WTC11 (cell line): ENCODE data around the gene NIPA2.

ENCODE experiments used
- CREB1 ChIP-seq: sonication (generic); formaldehyde crosslinking; IDR thresholded peaks from 2 replicates; pipeline ENCODE4 v1.8.0; 2023; ENCODE audit warnings: mild to moderate bottlenecking, missing genetic modification reagents
- E2F4 ChIP-seq: sonication (generic); formaldehyde crosslinking; IDR thresholded peaks from 2 replicates; pipeline ENCODE4 v1.8.1; 2022; ENCODE audit warnings: low read depth, mild to moderate bottlenecking, moderate library complexity, missing genetic modification reagents, borderline replicate concordance
- SP1 ChIP-seq: sonication (generic); formaldehyde crosslinking; conservative IDR thresholded peaks from 2 replicates; pipeline ENCODE4 v1.8.1; 2022; ENCODE audit warnings: missing genetic modification reagents
- TP53 ChIP-seq: sonication (generic); formaldehyde crosslinking; IDR thresholded peaks from 2 replicates; pipeline ENCODE4 v1.8.1; 2023; ENCODE audit warnings: mild to moderate bottlenecking, missing genetic modification reagents
- TF ChIP-seq, protein P1 (sequence below): fragments of 200-600 bp; IDR thresholded peaks from 2 replicates; pipeline ENCODE4 v1.8.0; 2022; ENCODE audit warnings: antibody characterized with exemption

- TF ChIP-seq, protein P1, sequence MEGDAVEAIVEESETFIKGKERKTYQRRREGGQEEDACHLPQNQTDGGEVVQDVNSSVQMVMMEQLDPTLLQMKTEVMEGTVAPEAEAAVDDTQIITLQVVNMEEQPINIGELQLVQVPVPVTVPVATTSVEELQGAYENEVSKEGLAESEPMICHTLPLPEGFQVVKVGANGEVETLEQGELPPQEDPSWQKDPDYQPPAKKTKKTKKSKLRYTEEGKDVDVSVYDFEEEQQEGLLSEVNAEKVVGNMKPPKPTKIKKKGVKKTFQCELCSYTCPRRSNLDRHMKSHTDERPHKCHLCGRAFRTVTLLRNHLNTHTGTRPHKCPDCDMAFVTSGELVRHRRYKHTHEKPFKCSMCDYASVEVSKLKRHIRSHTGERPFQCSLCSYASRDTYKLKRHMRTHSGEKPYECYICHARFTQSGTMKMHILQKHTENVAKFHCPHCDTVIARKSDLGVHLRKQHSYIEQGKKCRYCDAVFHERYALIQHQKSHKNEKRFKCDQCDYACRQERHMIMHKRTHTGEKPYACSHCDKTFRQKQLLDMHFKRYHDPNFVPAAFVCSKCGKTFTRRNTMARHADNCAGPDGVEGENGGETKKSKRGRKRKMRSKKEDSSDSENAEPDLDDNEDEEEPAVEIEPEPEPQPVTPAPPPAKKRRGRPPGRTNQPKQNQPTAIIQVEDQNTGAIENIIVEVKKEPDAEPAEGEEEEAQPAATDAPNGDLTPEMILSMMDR = no peak
- TF ChIP-seq CREB1 (CRISPR knock-in tag) (no peak), SP1 (no peak), E2F4 (CRISPR knock-in tag) (no peak), TP53 (CRISPR knock-in tag) (no peak)
These were observed 7.0 kb upstream of the NIPA2 start for GRCh38 chr15:22831473-22831872.
